Gastroesophageal sphincter (tissue), 3 donors: ENCODE measurements around the gene ZSWIM3.

Experiments used
- POLR2A ChIP-seq, 2 donors: fragments of 450-650 bp; IDR thresholded peaks; one replicate each; pipeline ENCODE4 v1.6.1; 2017; ENCODE audit warnings: antibody characterized with exemption in 2 of 2, mild to moderate bottlenecking in 2 of 2, moderate library complexity in 1 of 2
- TF ChIP-seq, protein P1 (sequence below), 4 experiments: fragments of 200-600 bp in 2 of 4; fragments of 450-650 bp in 2 of 4; sonication (generic) in 1 of 4; IDR thresholded peaks; one replicate each; pipeline ENCODE4 v1.5.1; 2017 to 2019; ENCODE audit warnings: antibody characterized with exemption in 4 of 4, mild to moderate bottlenecking in 2 of 4, moderate library complexity in 2 of 4

GRCh38 chr20:45814314-45814713 lies 43.1 kb upstream of the ZSWIM3 start:
- no peak for TF ChIP-seq POLR2A (IDR thresholded peaks at IDR 0.05)
- TF ChIP-seq, protein P1, sequence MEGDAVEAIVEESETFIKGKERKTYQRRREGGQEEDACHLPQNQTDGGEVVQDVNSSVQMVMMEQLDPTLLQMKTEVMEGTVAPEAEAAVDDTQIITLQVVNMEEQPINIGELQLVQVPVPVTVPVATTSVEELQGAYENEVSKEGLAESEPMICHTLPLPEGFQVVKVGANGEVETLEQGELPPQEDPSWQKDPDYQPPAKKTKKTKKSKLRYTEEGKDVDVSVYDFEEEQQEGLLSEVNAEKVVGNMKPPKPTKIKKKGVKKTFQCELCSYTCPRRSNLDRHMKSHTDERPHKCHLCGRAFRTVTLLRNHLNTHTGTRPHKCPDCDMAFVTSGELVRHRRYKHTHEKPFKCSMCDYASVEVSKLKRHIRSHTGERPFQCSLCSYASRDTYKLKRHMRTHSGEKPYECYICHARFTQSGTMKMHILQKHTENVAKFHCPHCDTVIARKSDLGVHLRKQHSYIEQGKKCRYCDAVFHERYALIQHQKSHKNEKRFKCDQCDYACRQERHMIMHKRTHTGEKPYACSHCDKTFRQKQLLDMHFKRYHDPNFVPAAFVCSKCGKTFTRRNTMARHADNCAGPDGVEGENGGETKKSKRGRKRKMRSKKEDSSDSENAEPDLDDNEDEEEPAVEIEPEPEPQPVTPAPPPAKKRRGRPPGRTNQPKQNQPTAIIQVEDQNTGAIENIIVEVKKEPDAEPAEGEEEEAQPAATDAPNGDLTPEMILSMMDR (IDR thresholded peaks at IDR 0.05) = no peak
